ENCODE measurements around the gene JARID2.

- no peak for TF ChIP-seq CTCF (IDR thresholded peaks at IDR 0.05)
- TF ChIP-seq POLR2A (IDR thresholded peaks at IDR 0.05), result no peak
- TF ChIP-seq POLR2AphosphoS5 (IDR thresholded peaks at IDR 0.05), result no peak
These were observed 279.1 kb downstream of the JARID2 start for GRCh38 chr6:15524861-15525401.

All from sigmoid colon (tissue), 4 donors.